ENCODE data around the gene C5orf34. TPM values are rescaled to one million over a fixed set of nuclear protein-coding genes. Genes with fewer than 3 reads are reported as not detected.
A peak's percentile ranks its signal among the peaks of the same experiment; 100 is the strongest.

Gene C5orf34
- total RNA-seq = 1 to 10 TPM in 1 of 4 donors, under 1 TPM in 3; 0.53 to 1.2 (median 0.64) TPM
- polyA plus RNA-seq = under 1 TPM; 0.10 to 0.85 (median 0.49) TPM
- long read RNA-seq, donor 1 = 0 reads
- long read RNA-seq, donor 2, partial matches to known transcripts = 1 of 1 reads
- long read RNA-seq, donor 2, other reads (novel, unspliced or antisense) = 0 of 1 reads

- Histone ChIP-seq H3K36me3 (ENCODE audit: insufficient read depth in 1 of 2, low read depth in 1 of 2) (no peaks in the 10 kb centered on the region), H3K27me3 (ENCODE audit: insufficient read depth in 3 of 3, low read length in 2 of 3) (no peaks in the 10 kb centered on the region), H3K27ac (peak within 1 kb of the TSS; percentile 78), H3K9me3 (no peaks in the 10 kb centered on the region), H3K4me3 (peak within 1 kb of the TSS; percentile 68), H3K4me1 (peaks cover 10% of the 10 kb centered on the region)
- intact Hi-C loops (cut with DNase I) = loop anchor here in 1 of 2 donors (2.0 kb wide), 1 partner anchor 30 kb away; no protein-coding TSS in a partner anchor
- peak; percentile 100 for ATAC-seq
- WGBS, 3 donors = 0 to 1% (median 0%) methylated on average over 35 of the region's 35 CpGs
- TF ChIP-seq CTCF (IDR thresholded peaks at IDR 0.05) = no peak
- DNase-seq = peak; percentile 94 to 97
These were observed at the start of gene C5orf34 for GRCh38 chr5:43514816-43515677. C5orf34 (minus strand) TSS chr5:43515148; CDS start chr5:43509339, 5,809 bp downstream.

- Histone ChIP-seq H3K4me3 (no peak overlapping the region), H3K9me3 (no peaks in the 10 kb centered on the region), H3K36me3 (ENCODE audit: insufficient read depth in 1 of 2, low read depth in 1 of 2) (no peaks in the 10 kb centered on the region), H3K4me1 (peaks cover 3% of the 10 kb centered on the region), H3K27ac (no peak overlapping the region), H3K27me3 (ENCODE audit: insufficient read depth in 3 of 3, low read length in 2 of 3) (no peaks in the 10 kb centered on the region)
- TF ChIP-seq CTCF (IDR thresholded peaks at IDR 0.05) = no peak
- intact Hi-C loops (cut with DNase I) = no loop called here
- DNase-seq = no peak
- ATAC-seq = no peak
- WGBS, 3 donors = 62 to 65% (median 64%) methylated on average over 5 of the region's 5 CpGs
These were observed 49.4 kb upstream of the C5orf34 start for GRCh38 chr5:43564289-43564850.

- ATAC-seq (no peak), DNase-seq (no peak)
- Histone ChIP-seq H3K27me3 (ENCODE audit: insufficient read depth in 3 of 3, low read length in 2 of 3) (no peaks in the 10 kb centered on the region), H3K36me3 (ENCODE audit: insufficient read depth in 1 of 2, low read depth in 1 of 2) (no peaks in the 10 kb centered on the region), H3K9me3 (no peaks in the 10 kb centered on the region), H3K4me3 (no peak overlapping the region), H3K4me1 (peaks cover 3% of the 10 kb centered on the region), H3K27ac (no peak overlapping the region)
- no peak for TF ChIP-seq CTCF (IDR thresholded peaks at IDR 0.05)
- 64 to 74% (median 70%) methylated on average over 3 of the region's 3 CpGs for WGBS, 3 donors
- intact Hi-C loops (cut with DNase I) = no loop called here
These were observed 48.4 kb upstream of the C5orf34 start for GRCh38 chr5:43563321-43563720.

GRCh38 chr5:43561356-43561755 lies 46.4 kb upstream of the C5orf34 start:
- H3K27me3 ChIP-seq (ENCODE audit: insufficient read depth in 3 of 3, low read length in 2 of 3) = no peaks in the 10 kb centered on the region
- no peaks in the 10 kb centered on the region for H3K9me3 ChIP-seq
- H3K27ac ChIP-seq = no peak overlapping the region
- no peak overlapping the region for H3K4me3 ChIP-seq
- no peak for ATAC-seq
- intact Hi-C loops (cut with DNase I) = no loop called here
- no peak for DNase-seq
- no peaks in the 10 kb centered on the region for H3K36me3 ChIP-seq (ENCODE audit: insufficient read depth in 1 of 2, low read depth in 1 of 2)
- peaks cover 3% of the 10 kb centered on the region for H3K4me1 ChIP-seq
- no peak for TF ChIP-seq CTCF (IDR thresholded peaks at IDR 0.05)

All from psoas muscle (tissue), 8 donors.